Activated CD4-positive, alpha-beta T cell treated with anti-CD3 and anti-CD28 coated beads, Interleukin-2, amount 50 U/mL, for 48 hours (primary cell): ENCODE measurements around the gene TSC22D2.

ENCODE experiments used
- DNase-seq, 2 experiments: peaks; one replicate each; pipeline ENCODE4 v3.0.0-alpha.2; 2020

TSC22D2 gene

DNA sequence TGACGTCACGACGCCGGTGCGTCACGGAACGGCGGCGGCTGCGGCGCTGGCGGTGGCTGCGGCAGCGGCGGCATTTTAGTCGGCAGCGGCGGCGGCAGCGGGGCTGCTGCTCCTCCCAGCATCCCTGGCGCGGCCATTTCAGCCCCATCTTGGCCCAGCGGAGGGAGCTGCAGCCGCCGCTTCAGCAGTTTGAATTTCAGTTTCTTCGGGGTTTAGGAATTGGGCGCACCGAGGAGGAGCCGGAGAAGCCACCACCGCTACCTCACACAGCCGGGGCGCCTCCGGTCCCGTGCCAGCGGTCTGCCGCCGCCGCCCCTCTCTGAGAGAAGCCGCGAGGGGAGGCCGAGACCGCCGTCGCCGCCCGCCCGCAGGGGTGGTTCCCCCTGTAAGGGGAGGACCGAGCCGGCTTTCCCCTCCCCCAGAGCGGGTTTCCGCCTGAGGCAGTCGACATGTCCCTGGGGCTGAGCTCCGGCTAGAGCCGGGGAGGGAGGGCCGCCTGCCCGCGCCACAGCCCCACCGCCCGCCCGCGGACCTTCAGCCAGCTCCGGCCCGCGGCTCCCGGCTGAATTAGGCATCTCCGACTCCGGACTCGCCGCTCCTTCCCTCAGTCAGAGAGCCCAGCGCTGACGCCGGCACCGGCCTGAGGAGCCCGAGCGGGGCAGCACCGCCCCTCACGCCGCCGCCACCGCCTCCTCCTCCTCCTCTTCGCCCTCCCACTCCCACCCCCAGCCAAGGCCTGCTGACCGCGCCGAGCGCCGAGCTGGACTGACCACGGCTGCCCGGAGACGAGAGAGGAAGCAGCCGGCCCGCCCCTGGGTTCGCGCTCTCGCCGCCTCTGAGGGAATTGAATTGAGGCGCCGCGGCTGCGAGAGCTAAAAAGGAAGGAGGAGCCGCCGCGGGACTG lies at the start of gene TSC22D2:
Gene TSC22D2 (plus strand): TSS at position 78 of the 904 bp plus-strand sequence. CDS start 1,053 bp downstream, outside the sequence.
- DNase-seq, result peak; percentile 97

DNA sequence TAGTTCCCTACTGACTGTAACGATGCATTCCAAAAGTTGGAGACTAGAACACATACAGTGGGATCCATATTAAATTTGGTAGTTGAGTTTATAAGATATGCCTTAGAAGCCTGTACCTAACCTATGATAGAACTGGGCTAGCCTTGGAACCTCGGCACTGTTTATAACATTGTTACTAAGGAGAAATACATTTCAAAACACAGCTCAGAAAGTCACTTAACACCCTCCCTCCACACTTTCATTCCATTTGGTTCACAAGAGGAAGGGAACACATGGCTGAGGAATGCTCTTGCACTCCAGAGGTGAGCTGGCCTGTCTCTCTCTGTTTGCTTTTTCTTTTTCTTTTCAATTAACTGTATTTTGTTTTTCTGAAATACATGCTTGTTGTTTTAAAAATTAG lies 48.7 kb upstream of the TSC22D2 start:
- no peak for DNase-seq

DNA sequence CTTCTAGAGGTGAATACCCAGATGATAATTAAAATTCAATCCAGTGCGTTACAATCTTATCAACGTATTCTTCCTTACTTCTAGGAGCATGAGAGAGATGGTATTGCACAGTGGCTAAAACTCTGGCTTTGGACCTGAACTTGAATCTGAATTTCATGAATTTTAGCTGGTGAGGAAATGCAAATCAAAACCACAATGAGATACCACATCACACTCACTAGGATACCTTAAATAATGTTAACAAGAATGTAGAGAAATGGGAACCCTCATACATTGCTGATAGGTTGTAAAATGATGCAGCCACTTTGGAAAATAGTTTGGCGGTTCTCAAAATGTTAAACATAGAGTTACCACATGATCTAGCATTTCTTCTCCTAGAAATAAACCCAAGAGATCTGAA lies 47.1 kb upstream of the TSC22D2 start:
- no peak for DNase-seq

DNA sequence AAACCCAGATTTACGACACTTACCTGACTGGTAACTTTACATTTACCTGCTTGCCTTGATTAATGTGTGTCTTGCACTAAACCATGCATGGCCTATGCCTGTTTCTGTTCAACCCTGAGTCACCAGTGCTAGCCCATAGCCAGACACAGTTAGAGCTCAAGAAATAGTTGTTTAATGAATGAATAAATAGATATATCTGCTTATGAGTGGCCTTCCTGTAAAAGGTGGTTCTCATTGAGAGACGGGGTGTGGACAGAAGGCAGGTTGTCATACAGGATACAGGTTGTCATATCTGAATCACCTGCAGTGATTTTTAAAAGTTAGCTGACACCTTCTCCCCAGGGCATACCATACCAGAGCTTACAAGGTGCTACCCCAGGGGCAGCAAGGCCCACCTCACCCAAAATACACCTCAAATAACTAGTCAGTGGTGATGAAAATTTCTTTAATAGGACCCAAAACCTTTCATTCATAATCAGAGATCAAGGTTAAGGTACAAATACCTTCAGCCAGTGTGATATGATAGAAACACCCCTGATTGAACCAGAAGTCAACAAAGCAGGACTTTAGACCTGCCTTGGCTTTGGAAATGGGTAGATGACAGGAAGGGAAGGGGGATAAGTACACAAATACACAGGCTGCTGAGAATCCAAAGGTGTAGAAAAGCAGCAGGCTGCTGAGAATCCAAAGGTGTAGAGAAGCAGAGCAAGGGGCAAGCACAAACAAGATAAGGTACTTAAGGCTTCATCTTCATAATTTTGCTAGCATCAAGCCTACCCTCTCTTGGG lies 45.4 kb upstream of the TSC22D2 start:
- no peak for DNase-seq

DNA sequence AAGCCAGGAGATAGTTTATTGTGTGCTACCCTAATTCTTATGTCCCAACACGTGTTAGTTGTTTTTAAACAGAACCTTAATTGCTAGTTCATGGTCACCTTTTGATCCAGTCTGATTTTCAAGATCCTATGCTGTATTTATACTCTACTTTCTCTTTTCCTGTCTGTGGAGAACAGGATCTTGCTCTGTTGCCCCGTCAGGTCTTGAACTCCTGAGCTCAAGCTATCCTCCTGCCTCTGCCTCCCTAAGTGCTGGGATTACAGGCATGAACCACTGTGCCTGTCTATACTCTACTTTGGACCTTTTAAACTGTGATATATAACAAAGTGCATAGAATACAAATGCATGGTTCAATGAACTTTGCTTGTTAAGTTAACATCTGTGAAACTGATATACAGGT lies 44.7 kb upstream of the TSC22D2 start:
- no peak for DNase-seq

DNA sequence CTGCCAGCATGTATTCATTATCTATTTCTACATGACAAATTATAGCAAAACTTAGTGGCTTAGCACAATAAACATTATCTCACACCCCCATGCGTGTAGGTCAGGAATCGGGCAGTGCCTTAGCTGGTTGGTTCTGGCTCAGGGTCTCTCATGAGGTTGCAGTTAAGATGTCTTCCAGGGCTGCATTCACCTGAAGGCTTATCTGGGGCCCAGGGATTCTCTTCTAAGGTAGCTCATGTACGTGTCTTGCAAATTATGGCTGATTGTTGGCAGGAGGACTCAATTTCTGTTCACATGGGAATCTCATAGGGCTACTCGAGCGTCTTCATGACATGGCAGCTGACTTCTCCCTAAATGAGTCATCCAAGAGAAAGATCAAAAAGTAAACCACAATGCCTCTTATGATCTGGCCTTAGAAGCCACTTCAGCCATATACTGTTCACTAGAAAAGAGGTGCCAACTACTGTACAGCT lies 42.9 kb upstream of the TSC22D2 start:
- no peak for DNase-seq

DNA sequence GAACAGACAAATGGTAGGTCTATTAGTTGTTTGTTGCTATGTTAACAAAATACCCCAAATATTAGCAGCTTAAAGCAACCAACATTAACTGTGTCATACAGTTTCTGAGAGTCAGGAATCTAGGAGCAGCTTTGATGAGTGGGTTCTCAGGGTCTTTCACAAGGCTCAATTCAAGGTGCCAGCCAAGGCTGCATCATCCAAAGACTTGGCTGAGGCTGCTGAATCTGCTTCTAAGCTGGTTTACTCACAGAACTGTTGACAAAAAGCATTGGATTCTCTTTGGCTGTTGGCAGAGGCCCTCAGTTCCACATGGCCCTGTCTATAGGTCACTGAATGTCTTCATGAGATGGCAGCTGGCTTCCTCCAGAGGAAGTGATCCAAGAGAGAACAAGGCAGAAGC lies 40.3 kb upstream of the TSC22D2 start:
- DNase-seq, result no peak

DNA sequence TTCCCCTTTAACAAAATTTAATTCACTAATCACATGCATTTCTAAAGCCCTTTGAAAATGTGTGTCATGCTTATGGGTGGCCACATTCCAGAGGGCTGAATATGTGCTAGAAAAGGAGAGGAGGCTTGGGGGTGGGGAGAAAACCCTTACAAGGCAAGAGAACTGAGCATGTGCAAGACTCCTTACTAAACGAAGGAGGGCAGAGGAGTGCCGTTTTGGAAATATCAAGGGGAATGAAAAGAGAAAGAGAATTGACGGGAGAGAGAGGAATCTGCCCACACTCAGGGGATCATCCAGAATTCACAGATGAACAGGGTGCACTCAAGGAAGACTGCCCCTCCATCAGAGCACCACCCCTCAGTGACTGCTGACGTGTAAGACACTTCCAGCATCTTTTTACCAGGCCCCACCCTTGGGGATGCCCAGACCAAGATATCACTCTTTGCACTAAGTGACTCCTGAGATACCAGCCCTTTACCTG lies 37.9 kb upstream of the TSC22D2 start:
- no peak for DNase-seq

DNA sequence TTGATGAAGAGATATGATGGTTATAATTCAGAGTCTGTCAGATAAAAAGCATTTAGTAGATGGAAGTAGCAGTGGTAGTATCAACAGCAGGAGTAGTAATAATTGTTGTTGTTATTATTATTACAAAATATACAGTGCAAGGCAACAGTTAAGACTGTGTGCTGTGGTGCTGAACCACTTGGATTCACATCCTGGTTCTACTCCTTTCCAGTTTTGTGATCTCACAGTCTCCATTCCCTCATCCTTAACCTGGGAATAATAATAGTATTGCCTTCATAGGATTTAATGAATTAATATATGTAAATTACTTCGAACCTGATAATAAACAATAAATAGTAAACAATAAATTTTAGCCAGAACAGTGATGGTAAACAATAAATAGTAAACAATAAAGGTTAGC lies 37.1 kb upstream of the TSC22D2 start:
- no peak for DNase-seq

DNA sequence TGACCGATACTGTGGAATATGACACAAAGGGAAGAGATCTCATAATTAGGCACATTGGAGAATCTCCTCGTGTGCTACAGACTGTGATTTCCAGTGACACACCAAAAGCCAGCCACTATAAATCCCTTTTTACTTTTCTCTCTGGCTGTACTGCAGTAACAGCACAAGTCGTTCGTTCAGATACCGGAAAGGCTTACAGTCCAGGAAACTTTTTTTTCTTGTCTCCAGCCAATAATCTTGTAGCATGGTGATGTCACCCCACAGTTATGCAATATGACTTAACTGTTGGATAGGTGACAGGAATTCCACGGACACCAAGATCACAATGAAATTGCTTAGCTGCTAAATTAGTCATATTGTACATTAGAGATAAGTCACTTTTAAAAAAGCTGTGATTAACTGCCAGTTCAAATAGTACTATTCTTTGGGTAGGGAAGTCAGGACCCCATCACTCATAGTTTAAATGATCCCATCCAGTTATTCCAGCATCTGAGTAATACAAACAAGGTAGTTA lies 36.3 kb upstream of the TSC22D2 start:
- no peak for DNase-seq

DNA sequence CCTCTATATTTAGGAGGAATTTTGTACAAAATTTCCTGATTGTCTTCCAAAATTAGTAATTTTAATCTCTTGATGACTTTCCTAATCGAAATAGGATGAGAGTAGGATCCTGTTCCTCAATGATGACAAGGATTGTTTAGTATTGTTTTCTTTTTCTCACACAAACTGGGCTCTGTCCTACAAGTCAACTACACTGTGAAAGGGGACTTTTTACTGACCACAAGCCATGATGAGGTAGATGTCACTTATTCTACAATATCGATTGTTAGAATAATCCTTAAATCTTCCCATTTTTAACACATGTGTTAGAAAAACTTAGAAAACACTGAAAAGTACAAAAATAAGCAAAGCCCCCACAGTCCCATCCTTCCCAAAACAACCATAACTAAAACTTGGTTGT lies 35.8 kb upstream of the TSC22D2 start:
- DNase-seq, result no peak

DNA sequence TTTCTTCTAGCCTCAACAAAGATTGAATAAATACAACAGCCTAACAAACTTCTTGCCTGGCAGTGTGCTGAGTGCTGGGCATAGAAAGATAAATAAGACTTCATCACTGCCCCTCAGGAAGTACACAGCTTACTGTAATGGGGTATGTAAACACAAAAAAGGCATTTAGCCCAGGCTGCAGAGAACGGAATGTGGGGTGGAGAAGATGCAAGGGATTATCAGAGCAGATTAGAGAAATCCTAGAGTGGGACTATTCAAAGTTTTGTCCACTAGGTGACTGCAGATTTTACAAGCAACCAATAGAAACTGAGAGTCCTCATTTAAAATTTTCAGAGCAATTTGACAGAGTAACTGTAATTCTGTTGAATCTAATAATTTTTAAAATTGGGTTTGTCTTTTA lies 35.4 kb upstream of the TSC22D2 start:
- no peak for DNase-seq

DNA sequence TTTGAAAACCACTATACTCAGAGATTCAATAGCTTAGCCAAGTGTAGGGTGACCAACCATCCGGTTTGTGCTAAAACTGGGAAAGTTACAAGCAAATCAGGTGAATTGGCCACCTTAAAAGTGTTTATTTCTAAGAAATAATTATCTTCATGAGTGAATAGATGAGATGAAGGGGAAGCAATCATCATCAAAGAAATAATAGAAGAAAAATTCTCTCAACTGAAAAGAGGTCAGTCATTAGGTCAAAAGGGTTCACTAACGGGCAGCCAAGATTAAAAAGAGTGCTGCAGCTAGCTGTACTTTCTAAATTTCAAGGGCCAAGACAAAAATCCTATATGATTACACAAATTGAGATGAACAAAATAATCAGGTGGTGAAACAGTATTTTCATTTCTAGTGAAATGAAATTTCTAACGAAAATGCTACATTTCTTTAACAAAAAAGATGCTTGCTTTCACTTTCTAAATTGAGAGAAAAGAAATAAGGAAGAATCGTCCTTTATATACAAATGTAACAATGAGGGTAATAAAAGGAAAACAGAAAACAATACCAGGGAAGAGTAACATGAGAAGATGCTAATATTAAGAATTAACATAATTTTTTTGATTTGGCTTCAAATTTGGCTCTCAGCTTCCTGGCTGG lies 34.7 kb upstream of the TSC22D2 start:
- DNase-seq, result no peak

DNA sequence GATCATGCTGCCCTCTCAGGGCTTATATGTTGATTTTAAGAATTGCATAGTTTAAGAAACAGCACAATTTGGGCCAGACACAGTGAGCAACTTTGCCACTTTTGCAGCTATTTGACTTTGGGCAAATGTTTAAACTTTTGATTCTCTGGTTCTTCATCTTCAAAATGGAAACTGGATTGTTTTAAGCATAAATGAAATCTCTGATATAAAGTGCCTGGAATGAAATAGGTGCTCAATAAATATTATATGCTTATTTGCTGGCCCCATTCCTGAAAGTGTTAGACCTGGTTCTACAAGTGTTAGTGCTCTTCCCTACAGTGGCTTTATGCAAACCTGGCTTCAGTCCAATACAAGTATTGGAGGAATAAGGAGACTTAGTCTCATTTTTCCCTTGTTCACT lies 33.1 kb upstream of the TSC22D2 start:
- no peak for DNase-seq

DNA sequence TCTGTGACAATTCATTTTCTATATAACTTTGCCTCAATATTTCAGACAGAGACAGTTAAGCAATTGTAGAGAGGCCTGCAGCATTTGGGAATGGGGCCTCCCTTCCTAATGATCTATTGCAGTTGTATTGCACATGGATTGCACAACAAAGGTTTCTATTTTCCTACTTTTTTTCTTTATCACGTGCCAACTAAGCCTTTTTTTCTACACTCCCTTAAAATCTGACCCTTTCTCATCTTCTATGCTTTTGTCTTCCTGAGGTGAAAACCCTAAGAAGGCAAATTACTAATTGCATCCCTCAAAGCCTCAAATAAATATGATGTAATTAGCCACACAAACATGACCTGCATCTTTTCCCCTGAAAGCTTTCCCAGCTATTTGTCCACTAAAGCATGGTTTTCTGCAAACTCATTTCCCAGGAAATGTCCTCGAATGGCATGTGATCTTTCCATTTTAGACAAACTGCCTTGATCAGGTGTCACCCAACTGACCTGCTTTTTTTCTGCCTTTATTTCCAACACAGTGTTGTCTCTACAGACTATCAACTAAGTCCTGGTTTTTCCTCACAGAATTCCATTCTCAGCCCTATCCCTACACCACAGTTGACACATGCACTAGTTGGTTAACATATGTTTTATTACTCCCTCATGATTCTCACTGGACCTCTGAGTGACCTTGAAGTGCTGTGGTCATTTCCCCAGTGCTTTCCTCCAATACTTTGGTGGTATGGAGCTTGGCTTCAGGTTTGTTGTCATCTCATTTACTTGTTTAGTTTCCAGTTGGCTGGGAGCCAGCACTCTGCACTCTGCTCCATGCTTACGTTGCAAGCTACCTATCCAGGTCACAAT lies 31.9 kb upstream of the TSC22D2 start:
- DNase-seq, result no peak

DNA sequence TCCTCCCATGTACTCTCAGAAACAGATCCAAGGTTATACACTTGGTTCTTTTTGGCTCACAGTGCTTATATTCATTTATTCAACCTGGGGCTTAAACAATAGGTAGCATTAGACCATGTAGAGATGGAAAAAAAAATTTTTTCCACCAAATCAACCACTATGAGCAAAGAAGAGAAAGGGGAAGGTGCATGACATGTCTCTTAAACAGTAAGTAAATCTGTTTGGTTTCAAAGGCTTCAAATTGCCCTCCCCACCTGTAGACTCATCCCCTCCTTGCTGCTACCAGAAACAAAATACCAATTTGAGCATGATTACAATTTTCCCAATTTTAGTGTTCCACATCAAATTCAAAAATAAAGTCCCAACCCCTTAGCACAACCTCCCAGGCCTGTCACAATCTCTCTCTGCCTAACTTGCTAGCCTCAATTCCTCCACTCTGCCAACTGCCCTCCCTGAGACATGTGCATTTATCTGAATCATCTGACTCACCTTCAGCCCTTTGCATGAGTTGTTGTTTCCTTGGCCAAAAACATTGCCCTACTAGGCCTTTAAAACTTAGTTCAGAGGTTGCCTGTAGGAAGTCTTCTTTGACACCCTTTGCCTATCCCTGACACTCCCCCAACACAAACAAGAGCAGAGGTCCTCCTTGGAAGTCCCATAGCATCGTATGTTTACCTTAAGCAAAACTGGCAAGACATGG lies 30.3 kb upstream of the TSC22D2 start:
- DNase-seq, result no peak

DNA sequence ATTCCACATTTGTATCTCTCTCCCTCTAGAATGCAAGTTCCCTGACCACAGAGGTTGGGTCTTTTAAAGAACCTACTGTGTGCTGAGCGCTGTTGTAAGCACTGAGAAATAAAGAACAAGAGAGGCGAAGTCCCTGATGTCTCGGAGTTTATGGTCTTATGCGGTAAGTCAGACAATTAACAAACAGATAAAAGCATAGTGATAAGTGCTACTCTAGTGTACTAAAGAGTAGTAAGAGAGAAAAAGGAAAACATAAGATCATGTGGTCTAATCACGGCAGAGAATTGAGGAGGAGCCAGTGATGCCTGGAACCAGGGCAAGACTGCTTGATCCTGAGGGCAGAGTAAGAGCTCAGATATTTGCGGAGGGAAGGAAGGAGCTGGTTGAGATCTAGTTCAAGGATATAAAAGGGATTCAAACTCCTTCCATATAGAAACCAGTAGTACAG lies 29.8 kb upstream of the TSC22D2 start:
- no peak for DNase-seq

DNA sequence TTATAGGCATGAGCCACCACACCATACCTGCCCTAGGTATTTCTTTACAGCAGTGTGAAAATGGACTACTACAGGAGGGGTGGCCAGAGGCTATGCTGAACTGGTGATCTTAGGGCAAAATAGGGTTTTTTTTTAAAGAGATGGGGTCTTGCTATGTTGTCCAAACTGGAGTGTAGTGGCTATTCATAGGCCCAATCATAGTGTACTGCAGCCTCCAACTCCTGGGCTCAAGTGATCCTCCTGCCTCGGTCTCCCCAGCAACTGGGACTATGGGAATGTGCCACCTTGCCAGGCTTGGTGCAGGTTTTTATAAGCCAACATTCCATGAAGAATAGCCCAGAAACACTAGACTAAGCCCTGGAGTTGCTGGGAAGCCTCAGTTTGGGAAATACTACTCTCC lies 28.6 kb upstream of the TSC22D2 start:
- DNase-seq, result no peak

DNA sequence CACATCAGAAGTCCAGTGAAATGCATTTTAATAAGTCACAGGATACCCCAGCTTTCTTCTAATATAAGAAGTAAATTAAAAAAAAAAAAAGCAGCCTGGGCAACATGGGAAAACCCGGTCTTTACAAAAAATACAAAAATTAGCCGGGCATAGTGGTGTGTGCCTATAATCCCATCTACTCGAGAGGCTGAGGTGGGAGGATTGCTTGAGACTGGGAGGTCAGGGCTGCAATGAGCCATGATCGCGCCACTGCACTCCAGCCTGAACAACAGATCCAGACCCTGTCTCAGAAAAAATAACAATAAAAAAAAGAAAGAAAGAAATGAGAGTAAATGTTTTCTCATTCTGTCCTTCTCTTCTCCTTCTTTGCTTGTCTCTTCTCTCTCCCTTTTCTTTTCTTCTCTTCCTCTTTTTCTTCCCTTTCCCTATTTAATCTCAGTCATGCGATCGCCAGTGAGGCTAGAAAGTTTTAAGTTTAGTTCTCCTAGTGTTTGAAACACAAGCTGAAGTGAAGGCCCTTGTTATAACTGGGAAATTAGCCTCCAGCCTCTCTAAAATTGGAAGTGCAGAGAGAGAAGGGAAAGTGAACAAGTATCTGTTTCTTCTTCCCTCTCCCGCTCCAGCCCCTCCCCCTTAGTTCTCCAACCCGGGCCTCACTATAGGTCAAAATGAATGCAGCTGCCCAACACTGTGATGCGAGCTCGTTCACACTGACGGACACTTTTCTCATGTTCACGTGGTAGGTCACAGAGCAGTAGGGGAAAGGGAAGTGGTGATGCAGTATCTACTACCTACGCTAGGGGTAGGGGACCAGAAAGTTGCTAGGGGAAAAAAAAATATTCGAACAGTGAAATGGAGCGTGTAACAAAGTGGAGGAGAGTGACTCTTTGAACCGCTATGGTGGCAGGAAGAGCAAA lies 23.5 kb upstream of the TSC22D2 start:
- peak; percentile 30 to 53 for DNase-seq
